Activated effector memory CD4-positive, alpha-beta T cell treated with anti-CD3 and anti-CD28 coated beads, Interleukin-2, amount 50 U/mL, for 16 hours (primary cell): Measurements from ENCODE around the gene PLXNA4.

Source experiments
- DNase-seq: peaks from one replicate; pipeline ENCODE4 v3.0.0-alpha.2; 2020

Gene PLXNA4

DNA sequence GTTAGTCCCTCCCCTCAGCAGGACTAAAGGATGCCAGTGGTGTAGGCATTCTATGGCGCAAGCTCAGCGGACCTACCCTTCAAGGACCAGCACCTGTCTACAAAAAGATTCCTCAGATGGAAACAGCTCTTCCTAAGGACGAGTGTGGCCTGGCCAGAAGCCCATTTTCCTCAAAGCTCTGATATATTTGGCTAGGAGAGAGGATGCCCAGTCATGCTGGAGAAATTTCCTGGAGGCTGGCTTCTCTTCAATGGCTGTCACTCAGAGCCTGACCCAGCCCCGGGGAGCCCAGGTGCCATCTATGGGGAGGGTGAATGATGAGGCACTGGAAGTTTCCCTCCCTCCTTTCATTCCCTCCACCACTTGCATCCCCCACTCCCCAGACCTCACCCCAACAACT is 111.5 kb downstream of the PLXNA4 start:
- DNase-seq: no peak

DNA sequence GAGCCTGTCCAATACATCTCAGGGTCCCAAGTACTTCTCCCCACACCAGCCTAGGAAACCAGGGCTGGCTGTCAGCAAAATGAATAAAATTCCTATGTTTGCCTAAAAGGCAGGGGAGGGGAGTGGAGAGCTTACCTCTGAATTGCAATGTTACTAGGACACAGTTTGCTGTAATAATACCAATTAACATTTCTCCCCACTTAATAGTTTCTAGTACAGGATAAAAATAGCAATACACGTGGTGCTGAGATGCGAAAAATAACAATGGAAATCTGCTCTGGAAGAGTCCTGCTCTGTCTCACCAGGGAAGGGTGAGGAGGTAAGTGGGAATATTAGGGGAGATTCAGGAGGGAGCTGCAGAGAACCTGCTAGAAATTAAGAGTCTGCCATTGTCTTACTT is 112.3 kb downstream of the PLXNA4 start:
- DNase-seq: no peak

DNA sequence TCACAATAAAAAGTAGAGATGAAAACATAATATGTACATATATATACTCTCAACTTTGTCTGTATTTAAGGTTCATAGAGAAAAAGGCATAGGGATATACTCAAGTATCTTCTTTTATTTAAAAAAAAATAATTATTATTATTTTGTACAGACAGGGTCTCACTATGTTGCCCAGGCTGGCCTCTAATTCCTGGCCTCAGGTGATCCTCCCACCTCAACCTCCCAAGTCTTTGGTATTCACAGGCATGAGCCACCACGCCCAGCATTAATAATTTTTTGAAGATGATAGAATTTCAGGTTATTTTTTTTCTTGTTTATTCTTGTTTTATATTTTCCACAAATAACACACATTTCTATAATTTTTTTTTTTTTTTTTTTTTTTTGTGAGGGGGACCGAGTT is 113.8 kb downstream of the PLXNA4 start:
- no peak for DNase-seq

DNA sequence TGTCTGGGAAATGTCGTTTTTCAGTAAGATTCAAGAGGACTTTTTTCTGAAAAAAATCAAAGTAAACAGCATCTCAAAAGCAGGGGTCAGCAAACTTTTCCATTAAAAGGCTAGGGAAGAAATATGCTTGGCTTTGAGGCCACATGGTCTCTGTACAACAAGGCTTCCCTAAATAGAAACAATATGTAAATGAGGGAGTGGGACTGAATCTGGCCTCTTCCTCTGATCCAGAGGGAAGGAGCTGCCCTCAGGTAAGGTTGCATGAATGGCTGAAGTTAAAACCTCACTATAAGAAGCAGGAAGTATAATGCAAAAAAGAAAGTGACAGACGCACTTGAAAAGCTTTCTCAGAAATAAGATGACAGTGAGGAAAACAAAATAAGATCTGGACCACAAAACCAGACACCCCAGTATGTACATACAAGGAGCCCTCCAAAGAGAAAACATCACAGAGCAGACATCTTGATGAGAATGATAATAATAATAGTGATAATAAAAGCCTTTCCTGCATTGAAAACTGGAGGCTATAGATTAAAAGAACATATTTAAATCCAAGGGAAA is 115.2 kb downstream of the PLXNA4 start:
- no peak for DNase-seq

DNA sequence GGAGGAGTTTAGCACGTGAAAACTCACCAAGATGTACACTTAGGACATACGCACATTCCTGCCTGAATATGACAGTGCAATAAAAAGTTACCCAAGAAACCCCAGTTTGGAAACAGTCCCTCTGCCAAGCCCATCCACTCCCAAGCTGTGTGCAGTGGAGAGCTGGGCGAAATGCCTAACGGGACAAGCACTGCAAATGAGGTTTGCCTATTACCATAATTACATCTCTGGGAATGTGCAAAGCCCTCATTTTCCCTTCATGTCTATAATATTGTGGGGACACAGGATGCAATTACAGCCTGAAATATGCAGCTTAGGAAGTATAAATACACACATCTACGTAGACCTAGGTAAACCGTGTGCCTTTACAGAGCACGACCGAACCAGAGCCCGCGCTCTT is 117.5 kb downstream of the PLXNA4 start:
- no peak for DNase-seq

DNA sequence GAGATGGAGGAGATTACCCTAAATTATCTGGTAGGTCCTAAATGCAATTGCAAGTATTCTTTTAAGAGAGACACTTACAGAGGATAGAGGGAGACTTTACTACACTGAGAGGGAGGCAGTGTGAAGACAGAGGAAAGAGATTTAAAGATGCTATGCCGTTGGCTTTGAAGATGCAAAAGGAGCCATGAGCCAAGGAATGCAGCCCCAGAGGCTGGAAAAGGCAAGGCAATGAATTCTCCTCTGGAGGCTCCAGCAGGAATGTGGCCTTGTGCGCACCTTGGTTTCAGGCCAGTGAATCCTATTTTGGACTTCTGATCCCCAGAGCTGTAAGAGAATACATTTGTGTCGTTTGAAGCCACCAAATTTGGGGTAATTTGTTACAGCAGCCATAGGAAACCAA is 118.6 kb downstream of the PLXNA4 start:
- DNase-seq: no peak

DNA sequence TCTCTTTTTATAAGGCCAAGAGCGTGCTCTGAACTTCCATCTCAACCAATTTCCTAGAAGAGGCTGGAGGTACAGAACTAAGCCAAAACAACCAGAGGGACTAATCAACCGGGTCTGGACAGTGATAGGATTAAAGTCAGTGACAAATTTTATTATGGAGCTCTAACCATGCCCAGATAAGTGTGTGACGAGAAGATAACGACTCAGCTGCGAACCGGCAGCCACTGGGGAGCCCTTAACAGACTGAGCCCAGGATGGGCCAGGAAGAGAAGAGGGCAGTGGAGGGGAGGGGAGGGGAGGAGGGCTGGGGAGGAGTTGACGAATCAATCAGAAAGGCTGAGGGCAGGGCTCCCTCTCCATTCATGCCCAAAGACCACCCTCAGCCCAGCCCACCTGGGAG is 119.9 kb downstream of the PLXNA4 start:
- no peak for DNase-seq

DNA sequence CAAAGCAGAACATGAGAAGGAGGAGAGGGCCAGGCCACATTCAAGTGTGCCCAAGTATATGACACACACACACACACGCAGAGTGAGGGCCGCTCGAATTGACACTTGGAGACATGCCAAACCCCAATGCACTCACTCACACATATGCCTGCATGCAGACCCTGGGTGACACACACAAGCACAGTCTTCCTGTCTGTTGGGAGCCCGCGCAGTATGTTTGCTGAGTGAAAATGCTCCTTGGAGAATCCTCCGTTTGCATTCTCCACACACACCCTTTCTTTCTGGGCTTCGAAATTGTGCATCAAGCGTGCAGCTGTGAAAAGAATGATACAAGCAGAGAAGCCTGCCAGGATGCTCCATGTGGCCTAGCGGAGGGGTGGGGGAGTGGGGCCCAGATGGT is 120.9 kb downstream of the PLXNA4 start:
- no peak for DNase-seq

DNA sequence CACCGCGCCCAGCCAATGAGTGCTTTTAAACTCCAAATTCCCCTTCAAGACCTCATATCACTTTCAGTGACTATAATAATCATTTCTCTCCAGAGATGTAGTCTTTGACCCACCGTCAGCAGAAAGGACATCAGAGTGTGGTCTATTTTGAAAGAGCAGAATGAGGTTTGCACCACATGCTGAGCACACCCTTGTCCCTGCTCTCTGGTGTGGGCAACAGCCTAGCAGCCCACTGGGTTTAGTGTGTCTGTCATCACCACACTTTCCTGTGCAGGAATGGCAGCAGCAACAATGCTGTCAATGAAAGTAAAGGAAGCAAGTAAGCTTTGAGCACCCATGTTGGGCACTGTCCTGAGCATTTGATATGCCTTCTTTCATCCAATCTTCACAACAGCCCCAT is 122.4 kb downstream of the PLXNA4 start:
- no peak for DNase-seq

DNA sequence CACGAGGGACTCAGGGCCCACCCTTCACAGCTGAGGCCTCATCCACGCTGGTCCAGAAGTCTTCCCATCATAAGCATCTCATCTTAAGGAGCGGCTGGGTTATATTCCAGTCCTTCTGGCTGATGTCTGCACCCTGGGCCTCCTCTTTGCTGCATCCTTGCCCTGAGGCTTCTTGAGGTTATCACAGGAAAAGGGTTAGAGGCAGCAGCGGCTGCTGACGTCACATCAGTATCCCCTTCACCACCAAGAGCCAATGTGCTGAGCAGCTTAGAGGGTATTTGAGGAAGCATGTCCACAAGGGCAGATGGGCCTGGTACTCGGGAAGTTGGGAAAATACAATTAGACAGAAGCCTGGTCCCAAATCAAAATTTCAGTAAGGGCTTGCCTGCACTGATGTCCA is 125.1 kb downstream of the PLXNA4 start:
- DNase-seq: no peak

DNA sequence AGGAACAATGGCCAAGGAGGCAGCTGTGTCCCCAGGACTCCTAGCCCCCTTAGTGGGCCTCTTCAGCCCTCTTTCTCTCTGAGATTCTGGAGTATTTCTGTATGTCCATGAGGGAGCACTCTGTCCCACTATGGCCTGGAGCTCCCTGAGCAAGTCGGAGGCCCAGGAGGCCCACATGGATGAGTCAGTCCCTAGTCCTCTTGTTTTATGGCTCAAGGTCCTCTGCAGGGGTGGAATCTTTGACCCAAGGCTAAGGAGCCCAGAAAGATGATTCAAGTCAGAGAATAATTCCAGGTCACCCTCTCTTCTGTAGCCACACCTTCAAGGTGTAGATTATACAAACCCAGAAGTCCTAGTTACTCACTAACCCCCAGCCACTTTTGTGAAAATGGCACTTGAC is 125.6 kb downstream of the PLXNA4 start:
- no peak for DNase-seq

DNA sequence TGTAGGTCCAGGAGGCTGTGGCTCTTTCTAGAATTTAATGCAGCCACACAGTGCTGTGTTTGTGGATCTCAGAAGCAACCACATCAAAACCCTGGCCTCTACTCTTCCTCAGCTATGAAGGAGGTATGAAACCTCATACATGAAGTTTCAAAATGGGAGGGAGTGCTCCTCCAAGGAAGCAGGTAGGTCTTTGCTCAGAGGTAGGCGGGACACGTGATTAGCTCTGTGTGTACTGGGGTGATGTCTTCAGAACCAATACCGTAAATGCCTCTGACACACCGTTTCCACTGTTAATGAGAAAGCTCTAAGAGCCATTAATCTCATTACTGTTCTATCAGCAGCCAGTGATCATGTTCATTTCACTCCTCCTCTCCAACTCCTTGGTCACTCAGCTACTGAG is 126.1 kb downstream of the PLXNA4 start:
- DNase-seq: no peak

DNA sequence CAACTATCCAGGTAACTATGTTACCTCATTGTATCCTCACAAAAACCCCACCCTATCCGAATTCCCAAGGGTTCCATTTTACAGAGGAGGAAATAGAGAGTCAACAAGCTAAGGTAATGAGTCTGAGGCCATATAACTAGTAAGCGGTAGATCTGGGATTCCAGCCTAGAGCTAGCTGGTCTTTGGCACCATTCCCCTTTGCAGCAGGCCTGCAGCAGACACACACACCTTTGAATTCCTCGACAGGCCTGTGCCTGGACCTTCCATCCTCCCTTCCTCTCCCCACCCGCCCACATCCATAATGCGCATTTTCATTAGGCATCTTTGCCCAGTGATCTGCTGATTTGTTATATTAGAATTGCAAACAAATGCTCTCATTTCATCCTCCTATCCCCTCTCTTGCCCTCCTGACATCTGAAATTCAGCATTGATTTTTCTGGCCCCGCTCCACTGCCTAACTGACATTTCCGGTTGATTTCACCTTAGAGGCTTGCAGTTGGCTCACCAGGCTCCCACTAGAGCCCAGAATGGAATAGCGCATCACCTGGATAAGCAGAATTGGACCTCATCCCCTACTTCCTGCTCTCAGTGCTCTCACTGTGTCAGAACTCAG is 129.5 kb downstream of the PLXNA4 start:
- no peak for DNase-seq

DNA sequence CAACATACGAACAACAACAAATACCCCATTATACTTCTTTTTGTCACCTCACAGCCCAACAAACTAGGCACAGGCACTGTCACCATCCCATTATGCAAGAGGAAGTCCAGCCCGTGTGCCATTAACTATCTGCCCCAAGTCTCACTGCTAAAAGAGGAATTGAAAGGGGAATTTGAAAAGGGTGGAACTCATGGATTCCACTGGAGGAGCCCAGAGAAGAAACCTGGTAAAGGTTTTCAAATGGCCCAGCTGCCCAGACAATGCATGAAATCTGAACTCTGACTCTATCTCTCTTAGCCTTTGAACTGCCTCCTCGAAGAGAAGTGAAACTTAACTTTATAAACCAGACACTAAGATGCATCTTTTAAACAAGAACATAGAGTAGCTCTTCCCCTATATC is 130.0 kb downstream of the PLXNA4 start:
- no peak for DNase-seq

DNA sequence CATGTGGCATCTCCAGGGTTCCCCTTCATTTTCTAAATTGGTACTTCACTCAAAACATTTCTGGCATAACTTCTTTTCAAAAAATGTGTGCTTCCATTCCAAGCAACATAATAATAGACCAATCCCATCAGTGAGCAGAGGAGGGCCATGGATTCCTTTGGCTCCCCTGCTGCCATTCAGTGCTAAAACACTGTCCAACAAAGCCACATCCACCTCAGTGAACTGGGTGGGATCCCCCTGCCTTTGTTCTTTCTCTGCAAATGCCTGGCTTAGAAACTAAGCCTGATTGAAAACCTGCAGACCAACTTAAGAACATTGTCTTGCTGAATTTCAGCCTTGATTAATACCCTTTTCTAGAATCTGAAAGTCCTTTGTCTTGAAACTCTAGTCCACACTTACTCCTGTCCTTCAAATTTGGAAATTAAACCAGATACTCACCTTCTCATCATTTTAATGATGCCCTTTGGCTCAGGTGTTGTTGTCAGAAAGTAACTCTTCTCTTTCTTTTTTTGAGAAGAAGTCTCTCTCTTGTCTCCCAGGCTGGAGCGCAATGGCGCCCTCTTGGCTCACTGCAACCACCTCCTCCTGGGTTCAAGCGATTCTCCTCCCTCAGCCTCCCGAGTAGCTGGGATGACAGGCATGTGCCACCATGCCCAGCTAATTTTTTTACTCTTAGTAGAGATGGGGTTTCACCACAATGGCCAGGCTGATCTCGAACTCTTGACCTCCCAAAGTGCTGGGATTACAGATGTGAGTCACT is 132.3 kb downstream of the PLXNA4 start:
- DNase-seq: no peak

DNA sequence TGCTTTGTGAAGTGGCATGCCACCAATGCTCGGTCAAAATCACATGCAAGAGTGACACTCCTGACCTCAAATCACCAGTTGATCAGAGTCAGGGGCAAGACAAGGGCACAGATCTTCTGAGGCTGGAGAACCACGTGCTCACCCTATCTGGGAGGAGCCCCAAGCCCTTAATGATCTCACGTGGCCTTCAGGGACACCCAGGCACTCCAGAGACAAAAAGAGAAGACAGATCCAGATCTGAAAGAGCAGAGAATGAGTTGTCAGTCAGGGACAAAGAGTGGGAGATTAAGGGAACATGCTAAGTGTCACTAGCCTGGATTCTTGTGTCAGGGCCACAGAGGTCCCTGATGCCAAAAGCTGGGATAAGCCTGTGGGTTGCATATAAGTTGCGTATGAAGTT is 134.3 kb downstream of the PLXNA4 start:
- DNase-seq: no peak

DNA sequence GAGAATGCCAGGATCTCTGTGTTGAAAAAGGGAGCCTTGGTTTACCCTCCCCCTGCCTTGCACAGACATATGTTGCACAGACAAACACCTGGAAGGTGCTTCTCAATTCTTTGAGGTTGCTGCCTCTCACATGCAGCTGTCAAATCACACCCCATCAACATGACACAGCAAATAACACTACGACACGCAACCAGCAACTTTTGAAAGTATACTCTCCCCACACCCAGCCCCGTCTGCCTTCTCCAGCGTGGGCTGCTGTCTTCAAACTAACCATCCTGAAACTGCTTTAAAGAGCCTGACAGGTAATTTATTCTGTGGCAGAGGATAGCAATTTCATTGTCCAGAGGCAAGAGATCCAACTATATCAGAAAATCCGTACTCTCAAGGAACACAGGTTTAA is 136.1 kb downstream of the PLXNA4 start:
- no peak for DNase-seq

DNA sequence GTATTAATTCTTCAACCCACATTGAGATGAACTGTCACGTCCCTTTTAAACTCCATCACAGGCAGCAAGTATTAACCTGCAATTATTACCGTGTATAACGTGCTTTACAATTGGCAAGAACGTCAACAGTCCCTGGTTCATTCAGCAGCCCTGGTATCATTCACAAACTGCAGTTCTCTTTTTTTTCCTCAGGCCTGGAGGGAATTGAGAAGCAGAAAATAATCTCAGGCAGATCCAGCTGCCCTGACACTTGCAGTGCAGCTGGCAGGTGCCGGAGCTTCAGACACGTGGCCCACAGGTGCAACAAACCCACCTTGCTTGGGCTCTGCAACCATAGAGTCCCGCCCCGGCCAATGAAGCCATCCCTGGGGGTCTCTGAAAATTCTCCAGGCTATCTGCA is 137.3 kb downstream of the PLXNA4 start:
- DNase-seq: no peak

DNA sequence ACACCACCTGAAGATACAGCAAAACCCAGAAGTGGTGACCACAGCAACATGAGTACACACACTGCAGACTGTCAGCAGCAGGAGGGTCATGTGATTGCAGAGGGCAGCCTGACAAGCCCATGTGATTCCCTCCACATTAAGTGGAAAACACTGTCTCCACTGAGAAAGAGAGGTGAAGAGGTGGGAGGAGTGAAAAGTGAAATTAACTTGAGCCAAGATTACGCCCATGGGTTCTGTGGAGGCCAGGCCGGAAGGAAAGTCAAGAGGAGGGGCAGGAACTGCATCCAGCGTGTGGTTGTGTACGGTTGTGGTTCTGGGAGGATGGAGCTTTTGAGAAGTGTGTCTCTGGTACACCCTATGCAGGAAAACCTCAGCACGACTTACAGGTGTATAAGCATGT is 138.5 kb downstream of the PLXNA4 start:
- DNase-seq: no peak

DNA sequence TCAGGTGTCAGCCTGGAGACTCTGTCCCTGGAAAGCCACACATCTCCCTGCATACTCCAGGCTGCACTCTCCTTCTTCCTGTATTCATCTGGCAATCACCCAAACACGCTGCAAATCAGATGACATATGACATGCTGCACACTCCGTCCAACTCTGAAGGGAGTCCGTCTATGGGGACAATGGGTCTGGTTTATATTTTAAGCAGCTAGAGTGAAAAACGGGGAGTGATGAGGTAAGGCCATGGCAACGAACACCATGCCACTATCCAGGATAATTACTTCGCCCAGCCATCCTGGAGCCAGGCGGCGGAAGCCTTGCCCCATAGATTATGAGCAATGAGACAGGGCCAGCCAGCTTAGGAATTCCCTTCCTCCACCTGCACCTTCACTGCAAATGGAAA is 140.1 kb downstream of the PLXNA4 start:
- no peak for DNase-seq

DNA sequence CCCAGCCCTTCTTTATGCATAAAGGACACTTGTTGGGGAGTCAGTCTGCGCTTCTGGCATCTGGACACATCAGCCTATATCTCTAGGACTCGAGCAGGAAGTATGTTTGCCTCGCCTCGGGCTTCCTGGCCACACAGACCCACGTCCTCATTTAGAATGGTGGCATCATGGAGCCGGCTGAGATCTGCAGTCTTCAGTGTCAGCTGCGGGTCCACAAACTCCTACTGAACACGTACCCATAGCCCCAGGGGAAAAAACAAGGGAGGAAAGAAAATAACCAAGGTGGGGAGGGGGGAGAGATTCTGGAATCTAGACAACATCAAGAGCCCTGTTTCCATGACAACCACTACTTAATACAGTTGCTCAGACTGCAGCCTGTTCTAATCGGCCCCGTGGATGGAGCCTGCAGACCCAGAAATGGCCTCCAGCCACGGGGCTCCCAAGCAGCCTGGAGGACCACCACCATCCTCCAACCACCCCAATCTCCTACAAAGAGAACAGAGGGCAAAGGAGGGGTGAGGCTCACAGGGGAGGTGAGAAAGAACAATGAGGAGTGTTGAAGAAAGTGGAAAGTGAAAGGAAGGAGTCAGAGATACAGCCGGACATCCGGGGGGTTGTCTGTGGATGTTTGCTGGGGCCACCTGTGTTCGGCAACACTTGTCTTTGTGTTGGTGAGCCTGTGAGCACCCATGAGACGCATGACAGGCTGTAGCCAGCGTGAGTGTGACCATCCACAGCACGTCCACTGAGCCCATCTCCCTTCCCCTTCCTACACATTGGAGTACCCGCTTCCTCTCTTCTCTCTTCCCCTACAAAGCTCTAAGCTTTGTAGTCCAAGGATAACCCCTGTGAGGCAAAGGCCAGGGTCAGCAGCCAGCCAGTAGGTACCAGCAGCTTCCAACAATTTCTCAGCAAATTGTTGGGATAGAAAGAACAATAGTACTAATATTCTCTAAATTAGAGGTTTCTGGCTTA is 141.0 kb downstream of the PLXNA4 start:
- DNase-seq: no peak

DNA sequence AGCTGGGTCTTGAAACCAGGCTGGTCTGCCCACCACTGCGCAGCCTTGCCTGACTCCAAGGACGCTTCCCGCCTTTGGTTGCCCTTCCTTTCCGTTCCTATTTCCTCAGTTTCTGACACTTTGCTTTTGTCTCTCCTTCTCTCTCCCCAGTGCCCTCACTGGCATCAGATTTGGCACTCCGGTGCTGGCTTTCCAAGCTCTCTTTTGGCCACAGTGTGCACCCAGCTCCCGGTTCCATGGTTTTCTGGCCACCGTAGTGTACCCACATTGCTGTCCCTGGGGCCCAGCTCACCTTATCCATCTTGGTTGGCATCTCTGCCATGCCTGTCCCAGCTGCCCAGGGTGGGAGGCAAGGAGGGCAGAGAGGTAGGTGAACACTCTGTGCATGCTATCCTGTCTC is 142.2 kb downstream of the PLXNA4 start:
- no peak for DNase-seq

DNA sequence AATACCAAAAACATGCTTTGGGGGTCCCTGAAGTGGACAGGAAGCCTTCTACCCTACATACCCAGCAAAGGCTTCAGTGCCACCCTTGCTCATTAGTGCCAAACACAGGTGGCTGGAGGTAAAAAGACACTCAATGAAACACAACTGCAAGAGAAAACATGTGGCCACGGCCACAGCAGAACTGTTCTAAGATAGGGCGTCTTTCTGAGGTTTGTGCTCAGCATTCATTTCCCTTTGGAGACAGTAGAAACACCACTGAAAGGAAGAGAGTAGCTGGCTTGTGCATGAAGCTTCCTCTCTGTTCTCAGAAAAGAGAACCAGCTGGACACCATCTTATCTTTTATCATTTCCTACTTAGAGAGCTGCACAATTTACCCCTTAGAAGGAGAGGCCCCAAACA is 143.0 kb downstream of the PLXNA4 start:
- no peak for DNase-seq
